CD4-positive, alpha-beta T cell treated with Interleukin-1 beta for 1 hour (primary cell): ENCODE results near the gene LRFN5.

ENCODE experiments used
- DNase-seq, 2 donors: peaks; one replicate each; pipeline ENCODE4 v3.0.0-alpha.2; 2020 to 2022

Gene LRFN5

DNA sequence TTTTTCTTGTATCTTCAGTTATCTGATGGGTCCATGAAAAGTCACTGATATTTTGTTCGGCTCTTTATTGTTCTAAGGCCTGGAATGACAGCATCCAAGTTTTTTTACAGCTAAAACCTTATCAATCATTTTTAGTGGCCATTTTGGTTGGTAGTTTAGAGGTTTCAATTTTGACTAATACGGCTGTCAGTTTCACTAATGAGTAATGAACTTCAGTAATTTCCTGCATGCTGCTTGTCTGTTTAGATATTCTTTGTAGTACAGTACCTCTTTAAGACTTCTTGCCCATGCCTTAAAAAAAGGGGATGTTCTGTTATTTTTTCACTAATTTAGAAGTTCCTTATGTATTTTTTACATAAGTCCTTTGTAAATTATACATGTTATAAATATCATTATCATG is 176.7 kb downstream of the LRFN5 start:
- no peak for DNase-seq

DNA sequence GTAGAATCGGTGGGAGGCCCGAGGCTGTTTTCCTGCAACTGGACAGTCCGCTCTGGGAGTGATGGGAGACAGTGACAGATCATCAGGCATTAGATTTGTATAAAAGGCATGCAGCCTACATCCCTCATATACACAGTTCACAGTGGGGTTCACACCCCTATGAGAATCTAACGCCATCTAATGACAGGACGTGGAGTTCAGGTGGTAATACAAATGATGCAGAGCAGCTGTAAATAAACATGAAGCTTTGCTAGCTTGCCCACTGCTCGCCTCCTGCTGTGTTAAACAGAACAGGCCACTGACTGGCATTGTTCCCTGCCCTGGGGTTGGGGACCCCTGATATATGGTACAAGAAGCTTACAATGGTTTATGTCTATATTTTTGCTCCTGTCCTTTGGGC is 179.0 kb downstream of the LRFN5 start:
- DNase-seq = no peak

DNA sequence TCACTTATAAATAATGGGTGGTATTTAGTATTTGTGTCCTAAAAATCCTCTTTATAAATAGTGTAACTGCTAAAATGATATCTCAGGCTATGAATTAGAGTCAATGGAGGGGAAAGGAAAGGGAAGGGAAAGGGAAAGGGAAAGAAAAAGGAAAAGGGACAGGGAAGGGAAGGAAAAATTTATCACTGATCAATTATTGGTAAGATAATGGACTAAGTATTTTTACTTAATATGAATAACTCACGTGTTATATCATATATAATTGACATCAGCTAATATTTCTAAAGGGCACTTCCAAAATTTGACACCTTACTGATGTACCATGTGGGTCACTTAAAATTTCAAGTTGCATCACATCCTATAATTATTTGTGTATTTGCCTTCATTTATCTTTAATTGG is 193.1 kb downstream of the LRFN5 start:
- DNase-seq = no peak

DNA sequence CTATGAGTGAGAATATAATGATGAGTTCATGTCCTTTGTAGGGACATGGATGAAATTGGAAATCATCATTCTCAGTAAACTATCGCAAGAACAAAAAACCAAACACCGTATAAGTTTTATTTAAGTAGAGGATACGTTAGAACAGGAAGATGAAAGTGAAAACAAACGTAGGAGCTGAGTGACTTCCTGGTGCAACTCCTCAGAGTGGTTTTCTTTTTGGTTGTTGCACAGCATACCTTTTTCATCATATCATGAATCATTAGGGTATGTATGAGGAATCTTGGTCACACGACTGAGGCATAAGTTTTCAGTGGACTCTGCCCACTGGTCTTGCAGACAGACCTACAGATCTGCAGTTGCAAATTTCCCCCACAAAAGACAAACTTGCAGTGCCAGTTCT is 199.0 kb downstream of the LRFN5 start:
- no peak for DNase-seq

DNA sequence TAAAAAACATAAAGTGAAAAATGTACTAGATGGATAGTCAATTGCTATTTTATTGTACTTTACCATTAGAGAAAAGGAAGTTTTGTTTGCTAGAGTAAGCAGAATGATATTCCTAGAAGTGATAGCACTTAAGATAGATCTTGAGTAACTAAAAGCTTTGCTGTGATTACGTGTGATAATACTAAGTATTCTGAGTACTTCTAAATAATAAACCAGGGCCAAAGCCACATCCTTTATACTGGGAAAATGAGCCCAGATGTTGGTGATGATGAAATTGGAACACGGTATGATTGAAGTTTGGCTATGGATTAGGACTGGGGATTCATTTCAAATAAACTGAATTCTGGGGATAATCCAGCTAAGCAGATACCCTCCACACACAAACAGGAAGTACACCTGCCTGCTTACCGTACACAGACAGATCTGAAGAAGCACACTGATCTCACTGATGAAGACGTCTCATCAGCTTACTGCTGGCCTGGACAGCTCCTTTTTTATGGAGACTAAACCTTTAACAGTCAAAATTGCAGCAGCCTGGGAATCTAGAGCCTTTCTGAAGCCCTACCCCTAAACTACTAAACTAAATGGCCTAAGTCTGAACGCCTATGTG is 199.8 kb downstream of the LRFN5 start:
- no peak for DNase-seq

DNA sequence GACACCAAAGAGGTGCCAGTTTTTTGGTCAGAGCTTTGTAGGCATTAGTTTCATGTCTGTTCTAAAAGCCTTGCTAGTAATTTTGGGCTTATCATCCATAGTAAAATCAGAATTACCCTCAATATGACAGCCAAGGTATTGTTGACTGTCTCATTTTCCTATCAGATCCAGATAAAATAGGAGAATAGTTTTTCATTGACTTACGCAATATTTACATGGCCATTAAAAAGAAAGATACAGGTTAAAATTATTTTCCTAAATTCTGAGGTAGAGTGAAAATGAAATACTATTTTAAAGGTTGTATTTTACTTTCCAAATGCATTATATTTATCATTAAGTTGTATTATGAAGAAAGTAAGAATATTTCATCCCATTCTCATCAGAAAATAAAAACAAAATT is 203.7 kb downstream of the LRFN5 start:
- no peak for DNase-seq

DNA sequence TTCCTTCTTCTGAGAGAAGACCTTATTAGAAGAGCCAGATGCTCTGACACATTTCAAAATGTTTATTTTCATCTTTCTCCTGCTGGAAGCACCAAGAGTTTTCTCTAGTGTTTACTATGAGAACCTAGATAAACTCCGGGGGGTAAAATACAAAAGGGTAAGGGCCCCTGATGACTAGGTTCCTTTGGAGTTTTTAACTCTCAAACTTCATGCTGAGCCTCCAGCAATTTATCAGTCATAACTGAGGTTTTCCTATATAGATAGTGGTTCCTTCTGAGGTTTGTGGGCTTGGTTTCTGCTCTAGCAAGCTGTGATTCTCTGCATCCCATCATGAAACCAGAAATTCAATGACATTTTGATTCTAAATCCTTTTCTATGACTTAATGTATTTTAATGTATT is 210.9 kb downstream of the LRFN5 start:
- no peak for DNase-seq

DNA sequence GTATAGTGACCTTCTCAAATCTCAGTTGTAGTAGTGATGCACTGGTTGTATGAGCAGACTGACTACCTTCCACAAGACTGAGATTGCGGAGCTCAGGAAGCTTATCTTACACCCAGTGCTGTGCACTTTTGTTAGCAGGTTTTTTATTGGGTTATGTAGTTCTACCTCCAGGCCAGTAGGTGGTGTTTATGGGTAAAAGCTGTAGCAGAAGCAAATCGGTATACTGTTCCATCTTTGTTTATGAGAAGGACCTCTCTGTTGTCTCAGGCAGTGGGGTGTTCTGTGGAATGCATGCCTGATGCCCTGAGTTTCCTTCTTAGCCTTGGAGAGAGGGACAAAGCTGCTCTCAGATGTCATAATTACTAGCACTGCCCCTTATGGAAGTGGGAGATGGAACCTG is 217.8 kb downstream of the LRFN5 start:
- no peak for DNase-seq

DNA sequence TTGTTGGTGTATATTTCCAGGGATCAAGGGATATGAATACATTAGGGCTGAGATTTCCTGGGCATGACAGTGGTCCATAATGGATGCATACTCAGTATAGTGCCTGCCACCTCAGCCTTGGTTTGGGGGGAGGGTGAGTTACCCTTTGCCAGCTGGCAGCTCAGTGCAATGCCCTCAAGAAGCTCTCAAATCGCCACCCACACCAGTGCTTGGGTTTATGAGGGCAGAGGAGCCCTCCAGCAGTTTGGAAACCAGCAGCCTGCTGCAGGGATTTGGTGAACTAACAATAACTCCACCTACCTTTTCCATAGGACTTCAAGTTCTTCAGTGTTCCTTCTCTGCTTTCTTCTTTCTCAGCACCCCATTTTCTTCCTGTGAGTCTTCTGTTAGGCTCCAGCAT is 218.9 kb downstream of the LRFN5 start:
- no peak for DNase-seq

DNA sequence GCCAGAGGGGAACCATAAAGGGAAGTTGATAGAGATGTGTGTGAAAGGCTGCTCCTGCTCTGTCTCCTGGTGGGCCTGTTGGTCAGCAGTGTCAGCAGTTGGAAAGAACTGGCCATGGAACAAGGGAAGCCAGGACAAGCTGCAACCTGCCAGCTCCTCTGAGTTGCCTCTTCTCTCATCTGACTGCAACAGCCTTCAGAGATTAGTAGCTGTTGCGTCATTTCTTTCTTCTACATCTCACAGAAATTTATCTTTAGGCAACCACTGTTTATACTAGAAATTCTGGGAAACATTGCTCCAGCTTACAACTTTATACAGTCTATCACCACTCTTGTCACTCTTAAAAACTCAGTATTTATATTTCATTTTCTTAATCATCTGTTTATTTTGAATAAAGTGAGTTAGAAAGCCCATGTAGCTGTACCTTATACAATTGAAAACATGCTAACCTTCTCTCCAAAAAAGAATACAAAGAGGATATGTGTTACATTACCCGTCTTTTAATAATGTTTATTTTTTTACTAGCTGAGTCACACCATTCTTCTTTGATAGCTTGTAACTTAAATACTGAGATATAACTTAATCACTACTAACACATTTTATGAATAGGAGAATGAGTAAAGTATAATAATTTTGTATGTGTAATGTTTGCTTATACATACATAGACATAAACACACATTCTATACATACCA is 224.2 kb downstream of the LRFN5 start:
- no peak for DNase-seq

DNA sequence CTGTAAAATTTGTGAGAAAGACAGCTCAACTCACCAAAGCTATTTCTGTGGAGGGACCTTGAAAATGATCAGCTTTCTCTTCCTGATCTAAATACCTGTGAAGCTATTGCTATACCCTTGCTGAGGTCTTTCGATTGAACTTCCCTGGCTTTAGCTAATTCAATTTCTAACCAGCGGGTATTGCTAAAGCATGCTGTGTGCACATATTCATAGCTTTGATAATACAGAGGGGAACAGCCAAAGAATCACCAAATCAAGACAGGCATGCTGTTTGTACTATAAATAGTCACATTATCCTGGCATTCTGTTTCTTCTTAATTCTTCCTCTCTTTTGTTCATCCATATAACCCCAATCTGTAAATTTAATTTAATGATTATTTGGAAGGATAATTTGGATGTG is 233.0 kb downstream of the LRFN5 start:
- DNase-seq = no peak

DNA sequence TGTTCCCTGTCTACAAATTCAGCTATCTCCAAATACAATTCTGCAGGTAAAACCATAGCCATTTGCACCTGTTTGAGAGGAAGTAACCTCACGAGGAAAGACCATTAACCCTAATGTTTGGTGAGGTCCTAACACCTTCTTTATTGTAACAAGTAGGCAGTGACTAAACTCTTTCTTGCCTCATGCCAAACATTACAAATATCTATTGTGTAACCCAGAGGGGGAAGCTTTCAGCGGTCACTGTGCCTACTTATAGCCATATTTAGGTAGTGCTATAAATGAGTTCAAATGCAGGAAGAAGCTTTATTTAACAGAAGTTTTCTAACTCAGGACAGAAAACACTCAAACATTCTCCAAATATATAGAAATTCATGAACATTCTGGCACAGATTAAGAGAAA is 252.7 kb downstream of the LRFN5 start:
- no peak for DNase-seq

DNA sequence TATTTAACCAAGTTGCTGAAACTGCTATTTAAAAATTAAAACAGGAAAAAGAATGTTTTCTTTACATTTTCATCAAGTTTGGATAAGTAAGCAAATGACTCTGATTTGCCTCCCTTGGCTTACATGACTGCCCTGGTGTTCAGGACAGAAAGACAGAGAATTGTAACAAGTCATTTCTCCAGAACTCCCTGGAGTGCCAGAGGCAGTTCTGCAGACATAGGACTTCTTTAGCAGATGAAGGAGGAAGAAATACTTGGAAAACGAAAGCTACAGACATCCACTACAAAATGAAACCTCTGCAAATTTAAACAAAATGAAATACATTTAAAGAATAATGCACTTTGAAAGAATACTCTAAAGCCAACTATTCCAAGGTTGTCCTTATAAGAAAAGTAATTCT is 253.9 kb downstream of the LRFN5 start:
- no peak for DNase-seq

DNA sequence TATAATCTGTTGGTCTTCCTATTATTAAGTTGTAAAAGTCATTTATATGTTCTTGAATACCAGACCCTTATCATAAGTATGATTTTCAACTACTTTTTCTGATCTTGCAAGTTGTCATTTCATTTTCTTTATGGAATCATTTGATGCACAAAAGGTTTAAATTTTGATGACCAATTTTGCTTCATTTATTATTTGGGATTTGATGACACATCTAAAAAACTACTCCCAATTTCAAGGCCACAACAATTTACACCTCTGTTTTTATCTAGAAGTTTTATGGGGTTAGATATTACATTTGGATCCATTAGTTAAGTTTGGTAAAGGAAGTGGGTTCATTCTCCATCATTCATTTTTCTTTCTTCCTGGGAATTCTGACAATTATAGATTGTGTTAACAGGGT is 259.2 kb downstream of the LRFN5 start:
- DNase-seq = no peak

DNA sequence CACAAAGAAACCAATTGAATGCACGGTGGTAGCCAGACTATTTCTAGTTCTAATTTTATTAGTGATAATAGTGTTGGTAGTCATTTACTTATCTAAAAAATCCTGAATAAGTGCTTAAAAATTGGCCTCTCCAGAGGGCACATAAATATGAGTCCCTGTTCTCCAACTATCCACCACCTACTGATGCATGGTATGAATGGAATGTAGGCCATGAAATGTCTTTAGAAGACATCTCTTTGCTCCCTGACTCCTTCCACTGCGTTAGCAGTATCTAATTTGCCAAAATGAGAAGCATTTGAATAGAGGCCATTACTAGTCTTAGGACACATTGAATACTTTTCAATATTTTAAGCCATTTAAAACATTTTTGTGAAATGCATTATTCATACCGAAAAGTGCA is 261.7 kb downstream of the LRFN5 start:
- no peak for DNase-seq

DNA sequence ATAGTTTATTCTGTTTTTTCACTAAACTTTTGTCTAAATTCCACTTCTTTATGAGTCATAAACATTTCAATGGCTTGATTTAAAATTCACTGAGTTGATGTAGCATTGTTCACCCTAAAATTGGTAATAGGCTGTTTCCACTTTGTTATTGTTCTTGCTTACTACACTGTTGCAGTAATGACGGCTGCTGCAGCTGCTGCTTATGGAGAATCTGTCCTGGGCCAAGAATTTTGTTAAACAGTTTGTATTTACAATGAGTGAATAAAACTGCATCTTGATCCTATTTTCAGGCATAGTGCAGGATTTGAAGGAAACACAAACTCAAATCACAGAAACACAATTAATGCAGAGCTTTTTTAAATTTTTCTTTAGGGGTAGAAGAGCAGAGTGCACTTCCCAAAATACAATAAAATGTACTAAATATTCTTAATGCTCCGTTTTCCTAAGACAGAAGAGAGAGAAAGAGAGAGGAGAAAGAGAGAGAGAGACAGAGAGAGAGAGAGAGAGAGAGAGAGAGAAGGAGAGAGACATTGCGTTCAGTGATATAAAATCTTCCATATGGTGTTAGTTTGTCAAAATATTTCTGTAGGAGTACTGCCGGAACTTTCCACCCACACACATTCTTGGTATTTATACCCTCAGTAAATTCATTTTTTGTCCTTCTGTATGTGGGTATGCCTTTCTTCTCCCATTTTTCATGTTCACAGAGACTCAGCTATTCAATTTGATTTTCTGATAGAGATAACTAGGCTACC is 266.4 kb downstream of the LRFN5 start:
- DNase-seq = no peak

DNA sequence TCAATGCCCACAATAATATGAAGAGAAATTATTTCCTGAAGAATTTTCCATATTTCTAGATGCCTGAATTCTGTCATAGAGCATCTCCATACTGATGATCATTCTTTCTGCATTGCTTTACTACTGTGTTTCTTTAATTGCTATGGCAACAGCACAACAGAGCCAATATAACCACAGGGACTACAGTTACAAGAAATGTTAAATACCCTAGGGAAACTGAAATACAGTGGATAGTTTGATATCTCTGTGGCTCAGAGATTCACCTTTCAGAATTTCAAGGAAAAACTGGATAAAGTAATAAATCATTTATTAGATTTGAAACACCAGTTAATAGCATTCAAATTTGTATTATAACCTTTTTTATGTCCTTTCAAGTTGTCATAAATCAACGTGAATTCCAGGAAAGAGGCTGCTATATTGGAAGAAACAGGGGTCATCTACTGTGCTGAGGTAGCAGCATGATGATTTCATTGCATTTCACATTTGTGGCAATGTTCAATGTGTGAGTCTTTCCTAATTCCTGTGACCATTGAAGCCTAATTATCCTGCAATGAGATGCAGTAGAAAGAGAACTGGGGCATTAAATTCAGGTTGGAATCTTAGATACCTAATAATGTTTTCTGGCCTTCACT is 267.1 kb downstream of the LRFN5 start:
- no peak for DNase-seq

DNA sequence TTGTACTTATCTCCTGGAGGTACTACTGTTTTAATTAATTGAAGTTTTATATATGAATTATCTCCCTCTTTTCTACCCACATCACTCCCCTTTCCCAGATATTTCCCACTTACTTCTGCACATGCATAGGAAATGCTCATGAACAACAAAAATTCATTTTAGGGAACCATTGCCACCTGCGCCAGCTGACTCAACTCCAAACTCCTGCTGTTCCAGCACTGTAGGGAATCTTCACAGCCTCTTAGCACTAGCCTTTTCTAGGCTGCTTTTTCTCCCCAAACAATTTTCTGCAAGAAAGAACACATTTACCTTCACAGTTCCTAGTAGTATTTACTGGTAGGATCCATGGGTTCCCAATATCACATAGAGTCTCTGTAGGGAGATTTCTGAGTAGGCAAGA is 268.4 kb downstream of the LRFN5 start:
- no peak for DNase-seq

DNA sequence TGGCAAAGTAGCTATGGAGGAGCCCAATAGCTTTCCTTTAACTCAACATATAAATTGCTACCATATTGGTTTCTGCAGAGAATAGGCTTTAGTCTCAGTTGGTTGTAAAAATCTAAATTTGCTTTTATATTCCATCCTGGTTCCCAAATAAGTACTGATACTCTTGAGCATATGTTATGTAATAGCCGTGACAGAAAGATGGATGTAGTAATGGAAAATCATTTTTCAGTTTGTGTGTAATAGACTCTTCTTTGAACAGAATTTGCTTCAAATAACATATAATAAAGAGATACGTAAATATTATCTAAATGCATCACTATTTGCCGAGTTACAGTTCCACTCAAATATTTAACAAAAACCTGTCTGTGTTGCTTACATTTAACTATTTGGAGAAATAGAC is 271.6 kb downstream of the LRFN5 start:
- DNase-seq = no peak

DNA sequence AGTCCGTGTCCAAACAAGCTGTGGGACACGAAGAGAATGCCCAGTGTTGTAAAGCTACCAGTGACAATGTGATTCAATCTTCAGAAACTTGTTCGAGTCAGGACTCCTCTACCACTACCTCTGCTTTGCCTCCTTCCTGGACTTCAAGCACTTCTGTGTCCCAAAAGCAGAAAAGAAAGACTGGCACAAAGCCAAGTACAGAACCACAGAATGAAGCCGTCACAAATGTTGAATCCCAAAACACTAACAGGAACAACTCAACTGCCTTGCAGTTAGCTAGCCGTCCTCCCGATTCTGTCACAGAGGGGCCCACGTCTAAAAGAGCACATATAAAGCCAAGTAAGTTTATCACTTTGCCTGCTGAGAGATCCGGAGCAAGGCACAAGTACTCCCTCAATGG is 284.9 kb downstream of the LRFN5 start:
- no peak for DNase-seq

DNA sequence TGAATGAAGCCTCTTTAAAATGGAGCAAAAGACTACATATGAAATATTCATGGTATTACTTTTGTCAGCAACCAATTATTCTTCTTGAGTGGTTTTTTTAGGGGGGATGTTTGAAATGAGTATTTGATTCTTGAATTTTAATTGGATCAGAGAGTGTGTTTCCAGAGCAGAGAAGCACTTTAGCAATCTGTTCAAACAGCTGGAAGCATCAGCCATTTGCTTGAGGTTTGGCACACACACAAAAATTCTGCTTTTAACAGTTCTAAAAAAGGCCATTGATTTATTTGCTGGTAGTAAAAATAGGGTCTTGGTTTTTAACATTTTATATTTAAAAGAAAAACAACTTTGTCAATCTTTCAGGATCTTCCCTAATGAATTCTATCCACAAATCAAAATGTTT is 292.7 kb downstream of the LRFN5 start:
- no peak for DNase-seq

DNA sequence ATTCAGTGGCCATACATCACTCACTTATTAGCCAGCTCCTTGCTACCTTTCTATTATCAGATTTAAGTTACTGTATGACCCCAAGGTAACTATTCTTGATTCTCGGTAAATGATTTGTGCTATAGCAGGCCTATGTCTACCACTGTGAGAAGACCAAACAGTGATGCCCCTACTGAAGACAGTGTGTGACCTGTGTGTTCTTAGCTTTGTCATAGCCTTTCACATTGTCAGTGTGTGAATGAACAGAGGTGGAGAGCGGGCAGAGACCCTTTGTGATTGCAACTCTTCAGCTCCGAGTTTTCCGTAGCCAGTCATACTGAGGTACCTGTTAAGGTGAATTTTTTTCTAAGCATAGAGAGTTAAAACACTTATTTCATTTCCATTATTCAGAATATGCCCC is 294.0 kb downstream of the LRFN5 start:
- DNase-seq = no peak

DNA sequence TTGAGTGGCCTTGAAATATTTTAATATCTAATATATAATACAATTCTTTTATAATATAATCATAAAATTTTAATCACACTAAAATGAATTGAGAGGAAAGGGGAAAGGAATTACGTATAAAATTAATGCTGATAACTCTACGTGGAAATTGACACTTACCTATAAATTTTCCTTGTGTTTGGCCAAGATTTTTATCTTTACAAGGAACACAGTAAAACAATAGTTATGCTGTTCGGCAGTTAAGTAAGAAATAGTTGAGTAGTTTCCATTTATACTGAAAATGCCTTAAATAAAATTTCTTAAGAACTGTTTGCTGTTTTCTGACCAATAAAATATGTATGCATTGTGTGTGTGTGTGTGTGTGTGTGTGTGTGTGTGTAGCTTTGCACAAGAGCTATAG is 294.4 kb downstream of the LRFN5 start:
- no peak for DNase-seq

DNA sequence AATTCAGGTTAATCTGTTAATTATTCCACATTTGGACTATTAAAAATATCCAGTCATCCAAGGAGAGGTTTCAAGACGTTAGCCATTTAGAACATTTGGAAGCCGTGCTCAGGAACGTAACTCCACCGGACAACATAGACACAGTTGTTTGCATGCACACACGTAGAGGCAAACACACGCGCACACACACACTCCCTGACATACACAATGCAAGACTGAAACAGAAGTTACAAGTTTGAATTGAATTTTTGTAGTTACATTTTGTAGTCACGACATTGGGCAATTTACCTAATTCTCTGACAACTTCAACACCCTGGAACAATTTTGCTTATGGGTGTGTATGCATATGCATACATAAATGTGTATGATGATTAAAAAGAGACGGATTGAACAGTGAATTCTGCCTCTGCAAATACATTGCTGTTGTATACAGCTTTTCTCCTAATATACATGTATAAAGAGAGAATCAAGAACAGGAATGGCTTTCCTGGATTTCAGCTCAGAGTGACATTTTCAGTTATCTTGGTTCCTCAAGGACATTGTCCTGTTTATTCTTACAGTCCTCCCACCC is 298.8 kb downstream of the LRFN5 start:
- DNase-seq = no peak
